Stimulated activated CD8-positive, alpha-beta memory T cell treated with anti-CD3 and anti-CD28 coated beads, Interleukin-7, amount 100 ng/mL, for 24 hours (primary cell): Measurements from ENCODE around the gene CCT5.
"Not testable (repeated sequence)": the region's sequence is repeated elsewhere in the genome, so short reads cannot be mapped to it uniquely, and the experiment has no call there.

Experiments
- DNase-seq: peaks from one replicate; pipeline ENCODE4 v3.0.0-alpha.2; 2020; ENCODE audit warnings: low read depth

The CCT5 gene

DNA sequence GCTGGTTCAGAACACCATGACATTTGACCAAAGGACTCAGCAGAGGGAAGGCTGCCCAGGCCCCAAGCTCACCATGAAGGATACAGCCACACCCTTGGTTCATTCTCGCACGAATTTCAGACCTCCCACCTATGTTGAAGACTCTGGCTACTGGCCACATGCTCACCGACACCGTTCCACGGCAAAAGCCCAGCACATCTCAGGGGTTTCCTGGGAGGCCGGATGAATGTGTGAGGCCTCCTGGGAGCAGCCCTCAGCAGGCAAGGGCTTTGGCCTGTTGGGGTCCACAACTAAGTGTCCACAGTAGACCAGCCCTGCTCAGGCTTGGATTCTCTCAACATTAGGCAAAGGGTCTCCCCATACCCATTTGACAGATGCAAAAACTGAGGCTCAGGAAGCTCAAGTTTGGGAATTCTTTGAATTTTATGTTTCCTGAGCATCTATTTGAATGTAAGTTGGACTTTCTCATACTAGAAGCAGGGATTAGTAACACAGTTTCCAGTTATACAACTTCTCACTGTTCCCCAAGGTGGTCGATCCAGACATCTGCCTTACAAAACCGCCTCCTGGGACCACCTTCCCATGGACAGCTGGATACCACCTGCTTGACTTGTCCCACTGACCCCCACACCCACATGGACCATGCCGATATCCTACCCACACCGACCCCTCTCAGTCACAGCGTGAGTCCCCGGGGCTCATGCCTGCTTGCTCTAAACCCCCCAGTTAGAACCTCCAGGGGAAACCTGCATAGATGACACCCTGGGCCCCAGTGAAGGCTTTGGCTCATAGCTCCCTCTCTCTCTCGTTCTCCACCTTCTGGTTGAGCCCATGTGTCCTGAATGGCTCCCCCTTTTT, 27.9 kb downstream of the CCT5 start:
- DNase-seq: no peak

DNA sequence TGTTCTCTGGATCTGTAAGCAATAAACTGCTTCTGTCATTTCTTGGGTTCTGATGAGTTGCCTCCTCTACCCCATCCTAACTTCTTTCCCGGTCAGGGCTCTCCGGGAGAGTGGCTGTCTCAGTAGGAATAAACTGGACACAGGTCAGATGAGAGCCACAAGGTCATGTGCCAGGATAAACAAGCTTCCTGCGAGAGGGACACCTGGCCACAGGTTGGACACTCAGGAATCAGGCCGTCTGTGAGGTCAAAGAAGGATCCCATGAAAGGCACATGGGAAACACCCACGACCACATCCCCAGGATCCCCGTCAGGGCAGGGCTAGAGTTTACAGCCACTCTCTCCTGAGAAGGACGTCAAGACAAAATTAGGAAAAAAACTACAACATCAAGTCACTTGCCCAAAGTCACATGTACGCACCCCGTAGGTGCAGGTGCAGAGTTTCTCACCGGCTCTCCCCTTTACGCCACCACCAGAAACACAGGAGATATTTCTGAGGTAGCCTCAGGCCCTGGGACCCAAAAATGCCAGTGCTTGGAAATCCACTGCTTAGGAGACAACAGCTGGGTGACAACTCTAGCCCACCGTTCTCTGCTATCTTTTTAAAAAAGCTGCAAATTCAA, 28.7 kb downstream of the CCT5 start:
- DNase-seq: no peak

DNA sequence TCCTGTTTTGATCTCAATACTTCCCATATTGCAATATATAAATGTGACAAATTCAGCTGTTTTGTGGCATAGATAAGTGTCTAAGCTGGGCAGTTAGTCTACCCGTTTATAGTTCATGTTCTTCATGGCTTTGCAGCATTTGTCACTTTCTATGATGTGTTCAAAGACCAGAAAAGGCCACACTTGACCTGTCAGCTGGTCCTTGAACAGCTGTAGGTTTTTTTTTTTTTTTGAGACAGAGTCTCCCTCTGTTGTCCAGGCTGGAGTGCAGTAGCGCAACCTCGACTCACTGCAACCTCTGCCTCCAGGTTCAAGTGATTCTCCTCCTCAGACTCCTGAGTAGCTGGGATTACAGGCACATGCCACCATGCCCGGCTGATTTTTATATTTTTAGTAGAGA, 29.2 kb downstream of the CCT5 start:
- no peak for DNase-seq

DNA sequence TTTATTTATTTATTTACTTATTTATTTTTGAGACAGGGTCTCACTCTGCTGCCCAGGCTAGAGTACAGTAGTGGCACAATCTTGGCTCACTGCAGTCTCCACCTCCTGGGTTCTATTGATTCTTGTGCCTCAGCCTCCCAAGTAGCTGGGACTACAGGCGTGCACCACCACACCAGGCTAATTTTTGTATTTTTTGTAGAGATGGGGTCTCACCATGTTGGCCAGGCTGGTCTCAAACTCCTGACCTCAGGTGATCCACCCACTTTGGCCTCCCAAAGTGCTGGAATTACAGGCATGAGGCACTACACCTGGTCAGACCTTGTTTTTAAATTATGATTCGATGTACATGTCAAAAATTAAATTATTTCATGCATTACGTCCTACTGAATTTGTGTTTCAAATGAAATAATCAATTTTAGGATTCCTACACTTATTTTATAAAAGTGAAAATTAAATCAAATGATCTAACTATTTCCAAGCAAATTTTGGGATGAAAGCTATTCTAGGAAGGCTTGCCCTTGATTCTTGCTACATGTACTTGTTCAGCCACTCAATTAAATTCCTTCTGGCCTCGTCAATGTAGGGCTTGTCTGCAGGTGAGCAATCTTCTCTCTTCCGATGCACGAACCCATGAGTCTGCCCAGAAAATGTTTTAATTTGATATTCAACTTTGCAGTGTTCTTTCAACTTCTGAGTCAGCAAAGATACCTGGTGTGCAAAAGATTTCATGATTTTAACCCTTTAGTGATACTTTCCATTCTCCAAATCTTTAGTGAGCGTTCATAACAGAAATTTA, 30.0 kb downstream of the CCT5 start:
- no peak for DNase-seq

DNA sequence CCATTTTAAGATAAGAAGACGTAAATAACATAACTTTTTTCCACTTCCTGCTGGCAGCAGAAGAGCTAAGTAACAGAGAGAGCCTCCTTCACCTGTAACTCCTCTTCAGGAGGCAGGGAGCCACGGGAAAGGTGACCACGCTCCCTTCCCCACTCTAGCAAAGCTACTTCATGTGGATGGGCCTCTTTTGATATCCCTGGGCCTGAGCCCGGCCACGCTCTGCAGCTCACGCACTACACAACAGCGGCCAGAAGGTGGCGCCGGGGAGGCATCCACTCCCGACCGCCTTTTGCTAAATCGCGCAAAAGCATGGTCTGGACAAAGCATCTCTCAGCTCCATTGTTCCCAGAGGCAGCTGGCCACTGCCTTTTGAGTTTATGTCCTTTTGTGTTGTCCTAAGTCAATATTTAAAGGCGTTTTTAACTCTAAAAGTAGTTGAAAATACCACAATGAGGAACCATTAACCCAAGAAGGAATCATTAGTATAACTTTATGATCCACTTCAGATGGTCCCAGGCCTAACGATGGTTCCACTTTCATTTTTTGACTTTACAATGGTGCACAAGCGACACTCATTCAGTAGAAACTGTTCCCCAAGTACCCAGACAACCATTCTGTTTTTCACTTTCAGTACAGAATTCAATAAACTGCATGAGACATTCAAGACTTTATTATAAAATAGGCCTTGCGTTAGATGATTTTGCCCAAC, 34.0 kb downstream of the CCT5 start:
- DNase-seq: peak; percentile 64

DNA sequence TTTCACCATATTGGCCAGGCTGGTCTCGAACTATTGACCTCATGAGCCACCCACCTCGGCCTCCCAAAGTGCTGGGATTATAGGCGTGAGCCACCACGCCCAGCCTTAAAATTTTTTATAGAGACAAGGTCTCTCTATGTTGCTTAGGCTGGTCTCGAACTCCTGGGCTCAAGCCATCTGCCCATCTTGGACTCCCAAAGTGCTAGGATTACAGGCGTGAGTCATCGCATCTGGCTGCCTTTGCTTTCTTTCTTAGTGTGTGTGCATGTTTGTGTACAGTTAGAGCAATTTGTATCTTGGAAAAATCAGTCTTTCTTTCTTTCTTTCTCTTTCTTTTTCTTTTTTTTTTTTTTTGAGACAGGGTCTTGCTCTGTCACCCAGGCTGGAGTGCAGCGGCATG, 35.3 kb downstream of the CCT5 start:
- DNase-seq: not testable (repeated sequence)

DNA sequence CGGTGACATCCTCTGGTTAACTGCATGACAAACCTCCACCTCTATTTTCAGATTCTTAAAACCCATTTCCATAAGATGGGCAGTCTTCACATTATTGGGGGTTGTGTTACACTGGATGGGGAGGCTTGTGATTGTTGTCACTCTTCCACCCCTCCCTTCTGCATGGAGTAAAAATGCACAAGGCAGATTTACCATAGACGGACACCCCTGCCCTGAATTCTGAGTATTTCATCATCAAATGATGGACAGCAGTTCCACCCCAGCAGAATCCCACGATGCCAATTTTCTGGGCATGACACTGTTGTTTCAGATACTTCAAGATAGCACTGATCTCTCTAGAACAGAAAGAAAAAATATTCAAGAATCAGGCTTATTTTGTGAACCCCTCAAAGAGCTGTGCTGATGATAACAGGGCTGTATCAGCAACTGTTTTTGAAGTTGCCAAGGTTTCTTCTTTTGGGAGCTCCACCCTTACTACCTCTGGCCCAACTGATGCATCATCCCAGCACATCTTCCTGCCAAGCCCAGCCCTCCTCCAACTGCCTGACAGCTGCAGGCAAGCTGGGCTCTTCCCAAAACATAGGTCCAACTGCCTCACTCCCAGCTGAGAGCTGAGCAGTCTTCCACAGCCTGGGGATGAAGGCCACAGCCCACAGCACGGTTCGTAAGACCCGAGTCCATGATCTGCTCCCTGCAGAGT, 36.2 kb downstream of the CCT5 start:
- no peak for DNase-seq

DNA sequence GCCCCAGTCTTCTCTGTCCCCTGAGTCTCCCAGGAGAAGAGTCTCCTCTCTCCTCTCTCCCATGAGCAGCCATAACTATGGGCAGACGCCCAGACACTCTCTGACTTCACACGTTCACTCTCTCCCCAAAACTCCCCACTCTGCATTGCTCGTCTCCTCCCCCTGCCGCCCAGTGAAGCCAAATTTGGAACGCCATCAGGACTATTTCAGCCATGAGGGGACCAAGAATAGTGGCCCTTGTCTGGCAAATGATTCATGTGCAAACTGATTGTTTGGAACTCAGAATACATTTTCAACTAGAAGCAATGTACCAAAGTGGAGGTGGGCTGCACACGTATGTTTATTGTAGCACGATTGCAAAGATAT, 36.8 kb downstream of the CCT5 start:
- DNase-seq: no peak

DNA sequence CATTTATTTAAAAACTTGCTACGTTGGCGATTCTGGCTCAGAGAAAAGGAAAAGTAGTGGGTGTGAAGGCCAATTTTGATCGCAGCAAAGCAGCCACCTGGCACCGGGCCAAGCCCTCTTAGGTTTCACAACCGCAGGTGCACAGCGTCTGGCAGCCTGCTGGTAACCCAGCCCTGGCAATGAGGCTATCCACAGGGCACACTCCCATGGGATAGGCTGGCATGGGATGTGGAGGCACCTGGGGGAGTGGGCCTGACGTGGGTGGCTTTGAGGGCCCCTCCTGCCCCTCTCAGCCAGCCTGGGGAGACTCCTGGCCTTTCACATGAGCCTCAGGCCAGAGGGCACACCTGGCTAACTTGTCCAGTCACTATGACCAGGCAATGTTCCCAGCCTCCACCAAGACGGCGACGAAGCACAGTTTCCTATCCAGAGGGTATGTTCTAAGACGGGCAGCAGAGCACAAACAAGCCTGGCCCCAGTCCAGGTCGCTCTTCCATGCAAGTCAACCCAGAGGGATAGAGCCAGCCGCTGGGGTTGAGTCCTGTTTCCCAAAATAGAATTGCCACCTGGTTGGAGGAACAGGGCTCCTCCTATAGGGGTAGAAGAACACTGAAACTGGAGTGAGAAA, 38.6 kb downstream of the CCT5 start:
- no peak for DNase-seq

DNA sequence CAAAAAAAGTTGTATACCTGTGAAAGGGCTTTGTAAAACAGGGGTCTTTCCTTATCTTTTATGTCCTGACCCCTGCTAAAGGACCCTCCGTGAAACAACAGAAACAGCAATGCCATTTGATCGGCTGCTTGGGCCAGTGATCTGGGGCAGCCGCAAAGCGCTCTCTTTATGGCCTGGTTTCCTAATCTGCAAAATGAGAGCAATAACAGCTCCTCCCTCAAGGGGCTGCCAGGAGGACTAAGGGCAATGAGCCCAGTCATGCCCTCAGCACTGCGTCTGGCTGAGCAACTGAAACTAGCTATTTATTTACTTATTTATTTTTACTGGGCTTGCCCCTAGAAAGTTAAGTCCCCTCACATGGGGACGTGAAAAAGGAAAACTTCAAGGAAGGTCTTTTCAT, 39.3 kb downstream of the CCT5 start:
- no peak for DNase-seq

DNA sequence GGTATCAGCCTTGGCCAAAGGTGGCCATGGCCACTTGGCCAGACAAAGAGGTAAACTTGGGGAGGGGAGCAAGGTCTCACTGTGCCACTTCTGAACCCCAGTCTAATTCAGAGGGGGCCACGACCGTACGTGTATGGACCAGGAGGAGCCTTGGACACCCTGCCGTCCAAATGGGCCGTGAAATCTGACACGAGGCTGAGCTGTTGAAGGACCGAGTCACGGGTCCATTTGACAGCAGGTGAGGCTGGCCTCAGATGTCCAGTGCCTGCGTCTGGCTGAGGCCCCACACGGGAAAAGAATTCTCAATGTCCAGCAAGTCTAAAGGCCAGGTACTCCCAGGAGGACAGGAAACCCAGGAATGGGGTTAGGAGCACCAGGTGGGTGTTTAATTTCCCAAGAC, 39.9 kb downstream of the CCT5 start:
- no peak for DNase-seq

DNA sequence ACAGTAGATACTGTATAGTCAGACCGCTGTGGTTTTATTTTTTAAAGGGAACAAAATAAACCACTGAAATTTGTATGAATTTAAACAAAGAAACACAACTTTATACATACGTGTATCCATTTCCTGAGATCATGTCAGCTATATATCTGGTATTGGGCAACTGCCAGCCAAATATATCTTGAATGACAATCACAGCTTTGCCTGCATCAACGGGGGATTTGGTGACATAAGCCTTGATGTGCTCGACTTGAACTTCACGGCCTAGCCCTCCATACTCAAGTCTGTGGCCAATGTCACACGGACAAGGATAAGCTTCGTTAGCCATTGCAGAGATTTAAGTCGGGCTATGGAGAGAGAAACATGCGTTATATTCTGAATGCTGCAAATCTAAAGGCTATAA, 40.4 kb downstream of the CCT5 start:
- DNase-seq: no peak

DNA sequence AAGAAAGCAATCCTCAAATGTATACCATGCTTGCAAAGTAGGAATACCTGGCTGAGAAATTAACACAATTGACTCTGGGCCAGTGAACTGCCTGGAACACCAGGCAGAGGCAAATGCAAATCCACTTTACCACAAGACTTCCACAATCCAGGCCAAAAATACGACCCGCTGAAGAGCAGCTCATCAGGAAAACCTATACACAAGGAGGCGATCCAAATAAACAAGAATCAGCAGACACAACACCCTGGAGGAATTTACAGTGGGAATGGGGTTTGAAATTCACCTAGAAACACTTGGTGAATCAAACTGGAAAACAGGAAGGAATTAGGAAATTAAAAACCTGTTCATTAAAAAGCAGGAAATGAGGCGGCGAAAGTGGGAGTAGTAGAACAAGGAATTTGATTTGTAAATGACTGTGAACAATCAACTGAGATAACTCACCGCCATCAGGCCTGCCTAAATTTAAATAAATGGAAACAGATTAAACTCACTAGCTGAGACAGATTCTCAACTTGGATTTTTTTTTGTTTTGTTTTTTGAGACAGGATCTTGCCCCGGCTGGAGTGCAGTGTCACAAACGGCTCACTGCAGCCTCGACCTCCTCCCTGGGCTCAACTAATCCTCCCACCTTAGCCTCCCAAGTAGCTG, 41.7 kb downstream of the CCT5 start:
- DNase-seq: no peak

DNA sequence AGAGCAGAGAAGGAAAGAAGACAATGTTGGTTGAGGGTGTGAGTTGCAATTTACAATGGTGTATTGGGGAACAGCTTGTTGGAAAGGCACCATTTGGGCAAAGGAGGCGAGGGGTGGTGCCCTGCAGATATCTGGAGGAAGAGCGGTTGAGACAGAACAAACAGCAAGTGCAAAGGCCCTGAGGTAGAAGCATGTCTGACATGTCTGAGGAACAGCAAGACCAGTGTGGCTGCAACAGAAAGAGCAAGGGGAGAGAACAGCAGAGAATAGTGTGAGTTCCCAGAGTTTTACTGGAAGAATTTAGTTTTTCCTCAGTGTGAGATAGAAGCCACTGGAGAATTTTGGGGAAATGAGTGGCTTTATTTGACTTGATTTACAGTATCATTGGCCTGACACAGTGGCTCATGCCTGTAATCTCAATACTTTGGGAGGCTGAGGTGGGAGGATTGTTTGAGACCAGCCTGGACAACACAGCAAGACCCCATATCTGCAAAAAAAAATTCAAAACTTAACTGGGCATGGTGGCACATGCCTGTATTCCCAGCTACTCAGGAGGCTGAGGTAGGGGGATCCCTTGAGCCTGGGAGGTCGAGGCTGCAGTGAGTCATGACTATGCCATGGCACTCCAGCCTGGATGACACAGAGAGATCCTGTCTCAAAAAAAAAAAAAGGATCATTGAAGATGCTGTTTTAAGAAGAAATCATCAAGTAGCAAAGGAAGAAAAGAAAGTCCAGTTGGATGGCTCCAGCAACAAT, 44.0 kb downstream of the CCT5 start:
- DNase-seq: no peak

DNA sequence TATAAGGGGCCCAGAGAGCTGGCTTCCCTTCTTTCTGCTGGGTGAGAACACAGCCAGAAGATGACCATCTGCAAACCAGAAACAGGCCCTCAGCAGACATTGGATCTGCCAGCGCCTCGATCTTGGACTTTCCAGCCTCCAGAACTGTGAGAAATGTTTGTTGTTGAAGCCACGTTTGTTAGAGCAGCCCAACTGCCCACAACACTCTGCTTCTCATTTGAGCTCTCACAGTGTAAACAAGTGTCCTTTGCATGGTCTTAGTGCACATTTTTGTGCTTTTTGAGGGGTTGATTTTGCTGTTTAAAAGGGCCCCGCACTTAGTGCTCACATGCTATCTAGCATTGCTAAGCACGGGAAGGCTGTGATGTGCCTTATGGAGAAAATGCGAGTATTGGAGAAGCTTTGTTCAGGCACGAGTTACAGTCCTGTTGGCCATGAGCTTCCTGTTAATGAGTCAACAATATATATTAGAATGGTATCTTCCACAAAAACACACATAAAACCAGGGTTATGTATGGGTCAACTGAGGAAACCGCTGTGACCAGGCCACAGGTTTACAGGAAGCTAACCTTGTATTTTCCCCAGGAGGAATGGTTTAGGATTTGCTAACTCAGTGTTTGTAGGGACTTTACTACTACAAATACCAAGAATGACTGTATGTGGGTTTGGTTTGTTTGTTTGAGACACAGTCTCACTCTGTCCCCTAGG, 45.7 kb downstream of the CCT5 start:
- DNase-seq: no peak

DNA sequence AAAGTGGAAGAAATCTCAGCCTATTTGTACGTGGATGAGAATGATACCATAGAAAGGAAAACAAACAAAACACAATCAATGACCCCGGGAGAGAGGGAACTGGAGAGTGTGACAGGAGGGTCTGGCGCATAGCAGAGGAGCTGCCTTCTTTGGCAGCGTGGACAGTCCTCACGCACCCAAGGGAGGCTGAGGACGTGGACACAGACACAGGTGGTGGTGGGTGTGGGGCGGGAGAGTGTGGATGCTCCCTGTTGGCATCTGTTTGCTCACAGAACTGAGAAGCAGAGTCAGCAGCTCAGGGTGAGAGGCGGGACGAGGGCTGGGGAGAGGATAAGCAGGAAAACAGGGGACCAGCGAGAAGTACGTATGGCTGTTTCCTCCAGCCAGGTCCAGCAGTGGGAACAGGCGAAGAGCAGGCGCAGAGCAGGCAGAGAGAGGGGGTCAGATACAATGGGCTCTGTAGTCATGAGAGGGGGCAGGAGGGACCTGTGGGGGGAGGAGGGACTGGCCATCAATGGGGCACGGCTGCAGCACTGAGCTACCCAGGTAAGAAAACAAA, 47.6 kb downstream of the CCT5 start:
- DNase-seq: no peak

DNA sequence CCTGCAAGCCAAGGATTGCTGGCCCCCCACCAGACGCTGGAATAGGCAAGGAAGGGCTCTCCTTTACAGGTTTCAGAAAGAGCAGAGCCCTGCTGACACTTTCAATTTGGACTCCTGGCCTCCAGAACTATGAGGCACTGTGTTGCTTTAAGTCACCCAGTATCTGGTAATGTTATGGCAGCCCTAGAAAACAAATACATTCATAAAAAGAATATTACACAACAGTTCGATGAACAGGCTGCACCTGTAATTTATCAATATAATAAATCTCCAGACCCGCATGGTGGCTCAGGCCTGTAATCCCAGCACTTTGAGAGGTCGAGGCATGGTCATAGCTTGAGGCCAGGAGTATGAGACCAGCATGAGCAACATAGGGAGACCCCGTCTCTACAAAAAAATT, 50.2 kb downstream of the CCT5 start:
- DNase-seq: no peak

DNA sequence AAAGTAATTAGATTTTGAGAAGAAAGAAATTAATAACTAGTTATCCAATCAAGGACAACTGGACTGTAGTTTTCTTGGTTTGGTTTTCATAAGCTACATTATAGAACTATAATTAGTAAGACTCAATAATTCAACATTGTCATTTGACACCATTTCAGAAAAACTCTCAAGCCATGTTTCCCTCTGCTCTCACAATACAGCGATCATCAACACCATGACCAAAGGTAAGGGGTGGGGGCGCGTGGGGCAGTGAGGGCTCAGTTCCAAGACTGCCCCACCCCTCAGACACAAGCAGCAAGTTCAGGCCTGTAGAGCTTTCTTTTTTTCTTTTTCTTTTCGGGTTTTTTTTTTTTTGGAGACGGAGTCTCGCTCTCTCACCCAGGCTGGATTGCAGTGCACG, 51.2 kb downstream of the CCT5 start:
- no peak for DNase-seq
